ENCODE results near the gene AGPAT1.
"Not testable (repeated sequence)": the region's sequence is repeated elsewhere in the genome, so short reads cannot be mapped to it uniquely, and the experiment has no call there.

The AGPAT1 gene

GRCh38 chr6:32146687-32147086 is 29.2 kb downstream of the AGPAT1 start:
- FAIRE-seq: no peak

- FAIRE-seq: no peak
Measured at GRCh38 chr6:32146287-32146686, 29.6 kb downstream of the AGPAT1 start.

GRCh38 chr6:32144238-32144637 is 31.6 kb downstream of the AGPAT1 start:
- not testable (repeated sequence) for FAIRE-seq

- FAIRE-seq: no peak
Measured at GRCh38 chr6:32140420-32141046, 35.4 kb downstream of the AGPAT1 start.

GRCh38 chr6:32139590-32139989 is 36.3 kb downstream of the AGPAT1 start:
- no peak for FAIRE-seq

GRCh38 chr6:32137454-32137853 is 38.4 kb downstream of the AGPAT1 start:
- FAIRE-seq: no peak

- FAIRE-seq: no peak
Measured at GRCh38 chr6:32133786-32134185, 42.1 kb downstream of the AGPAT1 start.

- no peak for FAIRE-seq
Measured at GRCh38 chr6:32132110-32132509, 43.8 kb downstream of the AGPAT1 start.

GRCh38 chr6:32131439-32131948 is 44.4 kb downstream of the AGPAT1 start:
- no peak for FAIRE-seq

- FAIRE-seq: no peak
Measured at GRCh38 chr6:32129297-32130088, 46.4 kb downstream of the AGPAT1 start.

GRCh38 chr6:32128751-32129296 is 47.1 kb downstream of the AGPAT1 start:
- no peak for FAIRE-seq

GRCh38 chr6:32127717-32128592 is 47.9 kb downstream of the AGPAT1 start, which contains the start of gene ATF6B:
TSS of gene ATF6B (minus strand) at chr6:32128246. CDS start at chr6:32128207, 39 bp downstream.
- peak; percentile 96 for FAIRE-seq

- no peak for FAIRE-seq
Measured at GRCh38 chr6:32127409-32127716, 48.5 kb downstream of the AGPAT1 start.

GRCh38 chr6:32126880-32127279 is 49.0 kb downstream of the AGPAT1 start:
- no peak for FAIRE-seq

GRCh38 chr6:32123681-32124080 is 52.2 kb downstream of the AGPAT1 start:
- FAIRE-seq: no peak

GRCh38 chr6:32120573-32121059 is 55.3 kb downstream of the AGPAT1 start:
- no peak for FAIRE-seq

GRCh38 chr6:32118782-32119628 is 56.9 kb downstream of the AGPAT1 start:
- FAIRE-seq: peak; percentile 78
